Fibroblast of pulmonary artery (primary cell): ENCODE measurements around the gene TLR1.
A peak's percentile ranks its signal among the peaks of the same experiment; 100 is the strongest.

Experiments used
- DNase-seq: peaks from one replicate; pipeline ENCODE4 v3.0.0-alpha.2; 2010; ENCODE audit warnings: low read depth
- H3K4me3 ChIP-seq: replicated peaks from 2 replicates; pipeline ENCODE4 v1.5.1; 2011; ENCODE audit warnings: low read depth, mild to moderate bottlenecking, control low read depth, low read length, moderate library complexity
- CTCF ChIP-seq: IDR thresholded peaks from 2 replicates; pipeline ENCODE4 v1.5.1; 2011; ENCODE audit warnings: mild to moderate bottlenecking, control low read depth, low read length, inconsistent platforms; ENCODE audit errors: missing control alignments

The TLR1 gene

GRCh38 chr4:38804654-38805295, at the start of gene TLR1:
Gene TLR1, minus strand, starts transcription at chr4:38804791. Its CDS starts 5,960 bp downstream, at chr4:38798831.
- peak within 1 kb of the TSS; percentile 41 for H3K4me3 ChIP-seq

GRCh38 chr4:38846015-38846414, 41.4 kb upstream of the TLR1 start:
- TF ChIP-seq CTCF: no peak
- DNase-seq: peak; percentile 19
- H3K4me3 ChIP-seq: no peak overlapping the region

More at GRCh38 chr4:38804654-38805295, at the start of gene TLR1:
- peak; percentile 85 for DNase-seq
- TF ChIP-seq CTCF: peak; percentile 57

- no peak for DNase-seq
- no peak overlapping the region for H3K4me3 ChIP-seq
- TF ChIP-seq CTCF: no peak
These were observed 38.4 kb upstream of the TLR1 start for GRCh38 chr4:38842994-38843393.

GRCh38 chr4:38837849-38838248, 33.3 kb upstream of the TLR1 start:
- DNase-seq: peak; percentile 64
- no peak for TF ChIP-seq CTCF

GRCh38 chr4:38837334-38837733, 32.7 kb upstream of the TLR1 start:
- H3K4me3 ChIP-seq: no peak overlapping the region
- no peak for DNase-seq
- TF ChIP-seq CTCF: no peak

More at GRCh38 chr4:38837849-38838248, 33.3 kb upstream of the TLR1 start:
- no peak overlapping the region for H3K4me3 ChIP-seq

- no peak for TF ChIP-seq CTCF
- H3K4me3 ChIP-seq: no peak overlapping the region
- DNase-seq: no peak
These were observed 30.0 kb upstream of the TLR1 start for GRCh38 chr4:38834570-38834969.
